ENCODE results near the gene TH.

The TH gene

GRCh38 chr11:2208691-2209369, 37.2 kb upstream of the TH start:
- peak; percentile 65 for DNase-seq

DNA sequence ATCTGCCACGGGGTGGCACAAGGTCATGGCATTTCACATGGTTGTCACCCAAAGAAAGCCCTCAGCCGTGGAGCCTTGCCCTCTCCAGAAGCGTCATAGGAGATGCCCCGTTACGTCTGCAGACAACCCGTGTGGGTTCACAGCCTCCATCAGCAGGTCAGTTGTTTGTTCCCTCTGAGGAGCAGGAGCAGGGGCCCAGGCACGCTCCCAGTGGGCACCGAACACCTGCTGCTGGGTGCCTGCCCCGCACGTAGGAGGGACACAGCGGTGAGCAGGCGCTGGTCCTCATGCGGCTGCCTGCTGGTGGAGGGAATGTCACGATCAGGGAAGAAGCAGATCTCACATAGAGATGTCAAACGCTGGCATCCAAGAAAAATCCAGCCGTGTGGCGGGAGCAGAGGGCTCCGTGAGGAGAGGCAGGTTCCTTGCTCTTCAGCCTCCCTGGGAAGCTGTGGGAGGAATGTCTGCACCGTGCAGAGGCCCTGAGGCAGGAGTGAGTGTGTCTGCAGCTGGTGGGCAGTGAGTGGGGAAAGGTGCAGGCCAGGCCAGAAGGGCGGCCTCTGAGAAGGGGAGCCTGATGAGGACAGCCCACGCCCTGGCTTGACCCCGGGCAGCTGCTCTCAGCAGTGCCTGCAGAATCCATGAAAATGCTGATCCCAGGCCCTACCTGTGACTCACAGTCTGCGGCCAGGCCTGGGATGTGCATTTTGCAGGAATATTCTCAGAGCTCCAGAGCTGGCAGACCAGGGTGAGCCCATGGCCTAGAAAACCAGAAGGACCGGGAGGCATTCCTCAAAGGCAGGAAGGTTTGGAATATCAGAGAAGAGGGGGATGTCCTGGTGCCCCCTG, 36.4 kb upstream of the TH start:
- peak; percentile 87 for DNase-seq

GRCh38 chr11:2207212-2207611, 35.6 kb upstream of the TH start:
- peak; percentile 32 for DNase-seq

DNA sequence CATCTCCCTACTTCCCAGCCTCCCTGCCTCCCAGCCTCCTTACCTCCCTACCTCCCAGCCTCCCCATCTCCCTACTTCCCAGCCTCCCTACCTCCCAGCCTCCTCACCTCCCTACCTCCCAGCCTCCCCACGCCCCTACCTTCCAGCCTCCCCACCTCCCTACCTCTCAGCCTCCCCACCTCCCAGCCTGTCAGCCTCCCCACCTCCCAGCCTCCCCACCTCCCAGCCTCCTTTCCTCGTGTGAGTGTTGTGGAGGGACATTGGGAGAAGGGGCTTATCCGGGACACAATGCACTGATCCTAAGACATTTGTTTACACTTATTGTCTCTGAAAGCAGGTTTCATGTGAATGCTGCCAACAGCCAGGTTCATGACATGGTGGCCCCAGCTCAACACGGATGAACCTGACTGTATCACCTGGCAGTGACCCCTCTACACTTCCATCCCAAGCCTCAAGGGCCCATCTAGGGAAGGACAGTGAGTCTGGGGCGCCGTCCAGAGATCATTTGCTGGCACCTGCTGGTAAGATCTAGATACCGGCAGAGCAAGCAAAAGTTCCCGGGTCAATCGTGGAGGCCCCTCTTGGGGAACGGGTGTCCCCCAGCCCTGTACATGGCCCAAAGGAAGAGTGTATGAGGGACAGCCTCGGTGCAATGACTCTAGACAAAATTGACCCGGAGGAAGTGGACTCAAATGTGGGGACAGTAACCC, 34.5 kb upstream of the TH start:
- peak; percentile 38 for DNase-seq

DNA sequence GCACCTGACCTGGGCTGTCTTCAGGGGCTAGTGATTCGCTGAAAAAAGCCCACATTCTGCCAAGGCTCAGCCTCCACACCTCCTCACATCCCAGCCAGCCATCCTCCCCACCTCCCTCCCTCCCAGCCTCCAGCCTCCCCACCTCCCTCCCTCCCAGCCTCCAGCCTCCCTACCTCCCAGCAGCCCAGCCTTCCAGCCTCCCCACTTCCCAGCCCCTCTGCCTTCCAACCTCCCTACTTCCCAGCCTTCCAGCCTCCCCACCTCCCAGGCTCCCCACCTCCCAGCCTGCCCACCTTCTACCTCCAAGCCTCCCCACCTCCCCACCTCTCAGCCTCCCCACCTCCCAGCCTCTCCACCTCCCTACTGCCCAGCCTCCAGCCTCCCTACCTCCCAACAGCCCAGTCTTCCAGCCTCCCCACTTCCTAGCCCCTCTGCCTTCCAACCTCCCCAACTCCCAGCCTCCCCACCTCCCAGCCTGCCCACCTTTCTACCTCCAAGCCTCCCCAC, 33.7 kb upstream of the TH start:
- DNase-seq = no peak

DNA sequence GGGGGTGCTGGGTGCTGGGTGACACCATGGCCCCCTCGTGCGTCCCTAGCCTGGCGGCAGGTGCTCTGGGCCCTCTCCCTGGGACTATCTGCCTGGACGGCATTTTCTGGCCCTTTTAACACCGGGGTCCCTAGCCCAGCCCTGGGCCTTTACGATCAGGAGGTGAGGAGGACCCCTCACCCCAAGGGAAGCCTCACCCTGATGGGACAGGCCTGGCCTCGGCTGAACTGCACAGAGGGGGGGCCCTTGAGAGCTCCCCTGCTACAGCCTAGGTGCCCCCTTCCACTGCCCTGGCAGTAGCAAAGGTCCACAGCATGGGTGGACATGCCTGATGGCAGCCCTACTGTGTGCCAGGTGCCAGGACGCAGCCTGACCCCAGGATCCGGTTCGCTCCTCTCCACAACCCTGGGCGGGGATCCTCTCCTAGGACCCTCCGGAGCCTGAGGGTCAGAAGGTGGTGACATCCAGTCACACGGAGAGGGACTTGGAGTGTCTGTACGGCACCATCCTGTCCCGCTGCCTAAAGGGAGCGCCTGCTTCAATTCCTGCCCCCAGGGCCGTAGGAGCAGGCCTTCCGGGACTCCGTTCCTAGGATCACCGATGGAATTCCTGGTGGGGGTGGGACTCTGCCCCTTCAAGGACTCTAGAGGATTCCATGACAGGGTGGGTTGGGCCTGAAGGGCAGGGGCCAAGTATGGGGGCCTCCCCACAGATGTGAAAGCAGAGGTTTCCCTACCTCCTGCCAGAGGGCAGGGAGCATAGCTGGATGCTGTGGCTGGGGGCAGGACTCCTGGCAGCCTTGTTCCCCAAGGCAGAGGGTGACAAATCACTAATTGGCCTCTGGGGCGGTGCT, 33.0 kb upstream of the TH start:
- DNase-seq = peak; percentile 61

DNA sequence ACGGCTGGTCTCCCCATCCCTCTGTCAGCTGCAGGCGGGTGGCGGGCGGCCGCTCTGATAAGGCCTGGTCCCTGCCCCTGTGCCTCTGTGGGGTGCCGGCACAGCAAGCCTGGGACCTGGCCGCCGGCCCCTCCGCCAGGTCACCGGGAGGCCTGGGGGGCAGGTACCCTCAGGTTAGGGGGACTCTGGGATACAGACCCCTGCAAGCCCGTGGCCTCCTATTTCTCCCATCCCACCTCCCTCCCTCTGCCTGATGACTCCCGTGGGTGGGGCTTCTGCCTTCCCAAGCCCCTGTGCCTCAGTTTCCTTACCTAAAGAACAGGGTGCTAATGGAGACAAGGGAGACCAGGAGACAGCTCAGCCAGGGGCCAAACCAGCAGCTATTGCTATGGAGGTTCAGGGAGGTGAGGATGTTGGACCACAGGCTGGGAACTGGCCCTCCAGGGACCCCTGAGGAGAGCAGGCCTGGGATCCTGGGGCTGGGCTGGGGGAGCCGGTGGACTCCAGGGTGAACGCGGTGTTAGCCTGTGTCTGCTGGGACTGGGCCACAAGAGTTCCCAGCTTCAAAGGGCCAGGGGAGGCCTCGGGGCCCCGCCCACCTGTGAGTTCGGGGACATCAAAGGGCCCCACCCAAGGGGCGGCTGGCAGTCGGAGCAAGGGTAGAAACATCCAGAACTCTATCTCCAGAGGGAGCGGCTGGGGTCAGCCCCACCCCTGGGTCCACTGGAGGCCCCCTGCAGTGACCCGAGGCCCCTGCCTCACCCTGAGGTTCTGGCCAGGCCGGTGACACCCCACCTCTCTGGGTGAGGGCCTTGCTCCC, 32.0 kb upstream of the TH start:
- DNase-seq = no peak

- DNase-seq = no peak
Observed at GRCh38 chr11:2202900-2203439, 31.4 kb upstream of the TH start.

DNA sequence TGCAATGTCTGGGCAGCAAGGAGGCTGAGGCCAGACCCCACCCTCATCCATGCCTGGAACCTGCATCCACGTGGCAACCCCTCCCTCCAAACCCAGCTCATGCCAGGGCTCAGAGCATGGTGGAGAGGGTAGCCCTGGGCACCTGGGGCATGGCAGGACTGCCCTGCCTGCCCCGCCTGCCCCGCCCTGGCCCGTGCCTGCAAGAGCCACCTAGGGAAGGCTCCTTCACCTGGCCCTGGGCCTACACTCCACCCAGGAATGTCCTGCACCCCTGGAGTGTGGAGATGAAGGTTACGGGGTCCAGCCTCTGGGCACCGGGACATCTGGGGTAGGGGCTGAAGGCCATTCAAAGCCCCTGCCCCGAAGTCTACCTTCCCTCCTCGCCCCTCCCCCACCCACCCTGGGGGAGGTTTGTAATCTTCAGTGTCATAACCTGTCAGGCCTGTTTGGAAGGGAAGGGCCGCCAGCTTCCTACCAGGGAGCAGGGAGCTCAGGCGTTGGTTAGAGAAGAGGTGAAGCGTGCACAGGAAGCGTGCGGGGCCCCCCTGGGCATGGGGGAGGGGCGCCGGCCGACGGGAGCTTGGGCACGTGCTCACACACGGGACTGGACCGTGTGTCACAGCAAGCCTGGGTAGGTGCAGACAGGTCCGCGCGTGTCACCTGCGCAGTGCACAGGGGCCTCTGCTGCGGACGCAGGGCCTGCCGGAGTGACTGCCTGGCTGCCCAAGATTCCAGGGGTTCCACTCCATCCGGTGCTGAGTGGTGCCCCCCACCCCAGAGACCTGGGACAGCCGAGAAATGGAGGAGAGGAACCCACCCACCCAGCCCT, 30.7 kb upstream of the TH start:
- DNase-seq = peak; percentile 87

GRCh38 chr11:2201542-2201941, 29.9 kb upstream of the TH start:
- no peak for DNase-seq

DNA sequence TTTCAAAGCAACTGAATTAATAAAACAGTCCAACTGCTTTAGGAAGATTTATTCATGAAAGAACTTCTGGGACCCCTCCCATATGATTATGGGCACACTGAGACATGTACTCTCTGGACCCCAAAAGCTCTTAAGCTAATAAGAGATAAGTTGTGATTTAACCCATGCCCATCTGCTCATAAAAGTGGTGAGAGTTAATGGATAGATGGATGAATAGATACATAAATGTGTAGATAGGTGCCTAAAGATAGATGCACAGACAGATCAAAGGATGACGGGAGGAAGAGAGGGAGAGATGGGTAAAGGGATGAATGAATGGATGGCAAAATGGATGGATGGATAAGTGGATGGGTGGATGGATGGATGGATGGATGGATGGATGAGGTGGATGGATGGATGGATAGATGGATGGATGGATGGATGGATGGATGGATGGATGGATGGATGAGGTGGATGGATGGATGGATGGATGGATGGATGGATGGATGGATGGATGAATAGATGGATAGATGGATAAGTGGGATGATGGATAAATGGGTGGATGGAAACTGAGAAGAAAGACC, 29.4 kb upstream of the TH start:
- no peak for DNase-seq

DNA sequence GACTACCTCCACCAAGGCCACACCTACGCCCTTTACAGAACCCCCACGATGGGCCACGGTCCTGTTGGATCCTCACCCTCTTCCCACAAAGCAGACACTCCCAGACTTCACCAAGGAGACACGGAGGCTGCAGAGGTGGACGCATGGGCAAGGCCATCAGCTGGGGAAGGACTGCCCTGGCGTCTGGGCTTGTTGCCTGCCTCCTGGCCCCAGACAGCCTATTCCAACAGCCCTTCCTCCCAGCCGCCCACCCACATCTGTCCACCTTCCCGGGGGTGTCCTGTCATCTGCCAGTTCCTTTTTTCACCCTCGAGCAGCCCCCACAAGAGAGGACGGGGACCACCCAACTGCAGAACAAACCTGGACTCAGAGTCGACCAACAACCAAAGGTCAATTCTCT, 28.9 kb upstream of the TH start:
- DNase-seq = no peak

- DNase-seq = no peak
Observed at GRCh38 chr11:2199466-2200341, 28.1 kb upstream of the TH start.

DNA sequence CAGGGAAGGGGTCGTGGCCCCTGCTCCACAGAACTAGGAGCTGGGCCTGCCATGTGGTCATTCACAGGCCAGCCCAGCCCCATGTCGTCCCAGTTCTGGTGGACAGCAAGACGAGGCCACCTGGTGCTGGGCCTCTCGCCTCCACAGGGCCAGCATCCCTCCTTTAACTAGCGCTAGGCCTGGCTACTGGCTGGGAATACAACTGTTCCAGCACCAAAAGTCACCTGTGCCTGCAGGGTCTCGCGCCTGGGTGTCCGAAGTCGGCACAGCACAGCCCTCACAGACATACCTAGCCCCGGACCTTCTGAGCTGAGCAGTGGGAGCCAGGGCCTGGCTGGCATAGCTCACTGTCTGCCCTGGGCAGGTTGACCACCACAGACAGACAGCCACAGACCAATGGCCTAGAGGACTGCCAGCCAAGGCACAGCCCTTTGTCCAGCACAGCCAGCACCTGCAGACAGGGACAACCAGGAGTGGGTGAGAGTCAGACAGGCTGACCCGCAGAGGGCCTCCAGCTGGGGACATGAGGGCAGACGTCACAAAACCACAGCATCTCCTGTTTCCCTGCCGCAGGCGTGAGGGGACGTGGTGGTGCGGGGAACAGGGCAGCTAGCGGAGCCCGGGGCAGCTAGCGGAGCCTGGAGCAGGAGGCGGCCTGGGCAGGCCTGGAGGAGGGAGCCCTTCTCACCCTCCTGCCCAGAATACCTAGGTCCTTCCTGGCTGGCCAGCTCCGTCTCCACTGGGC, 27.2 kb upstream of the TH start:
- no peak for DNase-seq

- no peak for DNase-seq
Observed at GRCh38 chr11:2197771-2198520, 26.3 kb upstream of the TH start.

DNA sequence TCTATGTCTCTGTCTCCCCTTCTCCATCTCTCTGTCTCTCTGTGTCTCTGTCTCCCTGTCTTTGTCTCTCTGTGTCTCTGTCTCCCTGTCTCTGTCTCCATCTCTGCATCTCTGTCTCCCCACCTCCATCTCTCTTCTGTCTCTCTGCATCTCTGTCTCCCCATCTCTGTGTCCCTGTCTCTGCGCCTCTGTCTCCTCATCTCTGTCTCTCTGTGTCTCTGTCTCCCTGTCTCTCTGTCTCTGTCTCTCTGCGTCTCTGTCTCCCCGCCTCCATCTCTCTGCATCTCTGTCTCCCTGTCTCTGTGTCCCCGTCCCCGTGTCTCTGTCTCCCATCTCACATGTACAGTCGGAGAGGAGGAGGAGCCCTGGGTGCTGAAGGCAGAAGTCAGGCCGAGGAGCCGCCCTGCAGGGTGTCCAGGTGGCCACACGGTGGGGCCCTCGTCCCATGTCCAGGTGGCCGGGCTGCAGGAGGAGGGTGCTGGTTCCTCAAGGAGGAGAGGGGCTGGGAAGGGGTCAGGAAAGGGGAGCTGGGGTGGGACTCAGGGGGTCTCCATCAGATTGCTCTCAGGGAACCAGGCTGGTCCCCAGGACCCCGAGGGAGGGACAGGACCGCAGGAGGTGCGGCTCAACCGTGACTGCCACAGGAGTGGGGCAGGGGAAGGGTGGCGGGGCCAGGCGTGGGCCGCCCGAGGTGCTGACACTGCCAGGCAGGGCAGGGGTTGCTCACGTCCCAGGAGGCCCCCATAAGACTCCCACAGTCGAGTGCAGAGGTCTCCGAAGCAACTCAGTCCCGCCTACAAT, 25.6 kb upstream of the TH start:
- DNase-seq = peak; percentile 92

- DNase-seq = no peak
Observed at GRCh38 chr11:2195756-2196088, 24.1 kb upstream of the TH start.
